Ishikawa (cell line): ENCODE data around the gene RGS7.

Experiments
- FOXM1 ChIP-seq: IDR thresholded peaks from 2 replicates; pipeline ENCODE4 v1.6.1; 2012; ENCODE audit warnings: low read depth, borderline replicate concordance
- MAX ChIP-seq: IDR thresholded peaks from 2 replicates; pipeline ENCODE4 v1.6.1; 2012
- REST ChIP-seq: IDR thresholded peaks from 2 replicates; pipeline ENCODE4 v1.6.1; 2012; ENCODE audit warnings: low read depth, mild to moderate bottlenecking
- TAF1 ChIP-seq: IDR thresholded peaks from 2 replicates; pipeline ENCODE4 v1.6.1; 2012; ENCODE audit warnings: low read depth, mild to moderate bottlenecking
- TEAD4 ChIP-seq: IDR thresholded peaks from 2 replicates; pipeline ENCODE4 v1.6.1; 2012

- TF ChIP-seq REST = no peak
- TF ChIP-seq FOXM1 = no peak
- TF ChIP-seq TAF1 = no peak
- no peak for TF ChIP-seq MAX
- no peak for TF ChIP-seq TEAD4
Observed at GRCh38 chr1:241157435-241157834, 199.6 kb downstream of the RGS7 start.
